GM21786 (cell line): ENCODE data around the gene CRPPA.
"Not testable (repeated sequence)": the region's sequence is repeated elsewhere in the genome, so short reads cannot be mapped to it uniquely, and the experiment has no call there.

Source experiments
- ATAC-seq: cut with Tn5 transposase; IDR thresholded peaks from one replicate; pipeline ENCODE4 v1.9.1; 2021; ENCODE audit not compliant: unreplicated experiment

The CRPPA gene

DNA sequence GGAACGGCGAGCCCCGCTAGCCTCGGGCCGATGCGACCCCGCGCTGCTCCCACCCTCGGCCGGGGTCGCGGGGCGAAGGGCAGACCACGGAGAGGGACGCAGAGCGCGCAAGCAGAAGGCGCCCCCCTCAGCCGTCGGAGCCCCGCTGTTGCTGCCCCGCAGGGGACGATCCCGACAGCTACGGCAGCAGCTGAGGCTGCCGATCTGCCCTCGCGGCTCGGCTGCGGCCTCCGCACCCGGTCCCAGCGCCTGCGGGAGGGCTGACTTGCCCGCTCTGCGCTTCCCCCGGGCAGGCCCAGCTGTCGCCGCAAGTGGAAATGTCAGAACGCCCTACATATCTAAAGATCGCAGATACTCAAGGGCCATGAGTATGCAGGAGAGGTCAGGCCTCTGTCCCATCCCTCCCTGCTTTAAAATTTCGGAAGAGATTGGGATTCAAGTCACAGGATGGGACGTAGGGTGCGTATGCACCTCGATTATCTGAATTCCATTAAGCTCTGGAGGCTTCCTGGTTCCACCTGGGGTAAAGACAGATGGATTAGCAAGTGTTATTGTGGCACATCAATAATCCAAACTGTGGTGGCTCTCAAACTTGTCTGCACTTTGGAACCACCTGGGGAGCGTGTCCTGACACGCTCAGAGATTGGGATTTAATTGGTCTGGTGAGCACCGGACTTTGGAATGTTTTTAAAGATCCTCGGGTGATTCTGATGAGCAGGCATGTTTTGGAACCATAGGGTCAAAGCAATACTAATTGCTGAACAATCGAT, at the start of gene CRPPA:
TSS of gene CRPPA (minus strand) at position 206 of the 770 bp plus-strand sequence. CDS start 216 bp downstream, outside the sequence.
- ATAC-seq = peak; percentile 25

DNA sequence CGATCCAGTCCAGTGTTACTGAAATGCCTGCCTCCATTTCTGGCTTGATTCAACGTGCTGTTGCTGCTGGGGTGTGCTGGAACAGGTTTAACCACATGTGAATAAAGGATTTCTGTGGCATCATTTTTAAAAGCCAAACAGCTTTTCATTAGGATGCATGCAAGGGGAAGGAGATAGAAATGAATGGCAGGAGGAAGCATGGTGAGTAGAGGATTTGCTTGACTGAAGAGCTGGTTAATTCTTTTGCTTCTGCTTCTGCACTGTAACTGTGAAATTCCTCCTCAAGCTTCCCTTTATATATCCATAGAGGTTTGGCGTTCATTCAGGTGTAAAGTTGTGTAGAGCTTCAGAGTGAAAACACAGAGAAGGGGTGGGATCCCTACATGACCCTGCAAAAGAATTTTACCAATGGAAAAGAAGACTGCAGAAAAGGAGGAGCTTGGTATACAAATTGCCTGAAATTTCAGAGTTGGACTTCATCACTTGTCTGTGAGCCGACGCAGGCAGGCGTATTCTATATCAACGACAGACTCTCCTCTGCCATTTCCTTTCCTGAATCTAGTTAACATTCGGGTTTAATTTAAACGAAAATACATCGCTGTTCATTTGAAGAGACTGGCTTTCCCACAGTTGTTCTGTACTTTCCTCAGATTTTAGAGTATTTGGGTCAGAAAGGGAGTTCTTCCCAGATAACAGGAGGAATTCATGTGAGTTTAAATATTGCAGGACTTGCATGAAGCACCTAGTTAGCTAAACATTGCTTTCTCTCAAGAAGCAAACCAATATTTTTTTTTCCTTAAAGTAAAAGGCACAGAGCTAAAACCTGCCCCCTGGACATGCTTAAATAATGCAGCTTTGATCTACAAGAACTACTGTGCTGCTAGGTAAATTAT, 44.4 kb upstream of the CRPPA start, which contains the start of gene SOSTDC1:
TSS of gene SOSTDC1 (minus strand) at position 270 of the 893 bp plus-strand sequence. CDS start at position 200, 70 bp downstream.
- ATAC-seq = no peak

DNA sequence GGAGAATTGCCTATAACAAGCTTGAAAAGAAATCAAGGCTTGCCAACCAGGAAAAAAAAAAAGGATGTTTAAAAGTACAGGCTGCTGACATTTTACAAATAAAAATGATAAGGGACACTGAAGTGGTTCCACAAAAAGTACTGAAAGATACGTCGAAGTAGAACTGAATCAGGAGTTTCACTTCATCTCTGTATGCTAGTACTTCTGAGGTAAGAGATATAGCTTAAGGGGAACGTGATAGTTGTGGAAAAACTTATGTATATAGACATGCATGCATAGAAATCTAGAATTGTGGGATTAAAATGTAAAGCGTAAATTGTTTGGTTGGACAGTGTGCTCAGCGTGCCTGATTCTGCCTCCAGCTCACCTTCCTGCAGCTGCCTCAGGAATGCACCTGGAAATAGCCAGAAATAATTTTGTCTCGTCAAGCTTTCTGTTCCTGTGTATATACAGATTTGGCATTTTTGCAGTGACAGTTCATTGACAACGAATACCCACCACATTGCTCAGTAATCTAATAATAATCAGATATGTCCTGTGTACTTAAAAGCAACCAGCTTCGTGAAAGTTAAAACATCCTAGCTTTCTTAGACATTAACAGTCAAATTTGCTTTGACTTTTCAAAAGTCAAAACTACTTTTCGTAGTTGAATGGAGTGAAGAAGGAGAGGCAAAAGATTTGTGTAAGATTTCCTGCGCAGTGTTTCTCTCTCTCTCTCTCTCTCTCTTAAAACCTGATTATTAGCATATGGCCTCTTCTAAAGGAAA, 42.8 kb upstream of the CRPPA start:
- ATAC-seq = no peak

DNA sequence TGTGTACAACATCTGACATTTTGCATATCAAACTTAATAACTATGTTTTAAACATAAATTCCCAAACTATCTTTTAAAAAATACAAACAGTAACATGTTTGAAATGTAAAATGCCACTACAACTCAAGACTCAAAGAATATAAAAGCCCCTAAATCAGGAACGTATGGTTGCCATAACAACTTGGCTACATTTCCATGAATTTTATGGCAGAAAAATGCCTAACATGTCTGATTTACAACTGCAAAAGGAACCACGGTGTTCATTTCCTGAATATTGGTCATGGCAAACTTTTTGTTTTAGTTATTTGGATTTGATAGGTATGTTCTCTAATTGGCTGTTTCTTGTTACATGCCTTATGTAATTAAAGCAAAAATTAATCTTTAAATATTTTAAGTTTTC, 42.2 kb upstream of the CRPPA start:
- ATAC-seq = no peak

DNA sequence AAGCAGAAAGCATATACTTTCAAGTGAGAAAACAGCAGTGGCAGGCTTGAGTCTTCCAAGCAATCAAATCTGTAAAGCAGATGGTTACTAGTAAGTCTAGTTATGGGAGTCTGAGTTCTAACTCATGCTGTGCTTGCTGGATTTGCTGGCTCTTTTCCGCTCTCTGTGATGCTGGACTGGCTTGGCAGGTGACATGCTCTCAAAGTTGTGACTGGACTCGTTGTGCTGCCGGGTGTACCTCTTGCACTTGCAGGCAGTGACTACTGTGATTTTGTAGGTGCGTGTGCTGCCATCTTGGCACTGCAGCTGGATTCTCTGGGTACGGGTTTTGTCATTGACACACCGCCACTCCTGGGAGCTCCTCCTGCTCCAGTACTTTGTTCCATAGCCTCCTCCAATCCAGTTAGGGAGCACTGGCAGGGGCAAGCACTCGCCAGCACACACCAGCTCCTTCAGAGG, 41.1 kb upstream of the CRPPA start:
- ATAC-seq = no peak

DNA sequence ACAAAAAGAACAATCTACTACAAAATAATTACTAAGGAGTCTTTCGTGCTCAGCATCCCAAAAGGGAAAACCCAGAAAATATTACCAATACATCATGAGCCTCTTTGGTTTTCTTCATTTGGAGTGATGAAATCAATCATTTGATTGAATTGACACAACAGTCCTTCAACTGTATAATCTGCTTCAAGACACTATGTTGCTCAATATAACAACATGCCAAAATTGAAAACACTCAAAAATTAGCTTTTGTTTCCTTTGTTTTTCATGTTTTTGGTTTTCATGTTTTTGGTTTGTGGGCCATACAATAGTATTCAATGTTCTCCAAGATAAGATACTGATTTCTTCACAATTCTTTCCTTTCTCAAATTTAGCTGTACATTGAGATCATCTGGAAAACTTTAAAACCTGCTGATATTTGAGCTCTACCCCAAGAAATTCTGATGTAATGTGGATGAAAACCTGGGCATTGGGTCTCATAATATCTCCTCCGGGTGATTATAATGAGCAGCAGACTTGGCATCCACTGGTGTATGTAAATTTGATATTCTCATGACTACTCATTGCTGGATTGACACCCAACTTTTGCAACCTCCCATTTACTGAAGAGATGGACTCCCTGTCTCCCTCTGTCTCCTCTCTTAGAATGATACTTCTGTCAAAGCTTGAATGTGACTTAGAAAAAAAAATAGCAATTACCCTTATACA, 39.6 kb upstream of the CRPPA start:
- no peak for ATAC-seq

DNA sequence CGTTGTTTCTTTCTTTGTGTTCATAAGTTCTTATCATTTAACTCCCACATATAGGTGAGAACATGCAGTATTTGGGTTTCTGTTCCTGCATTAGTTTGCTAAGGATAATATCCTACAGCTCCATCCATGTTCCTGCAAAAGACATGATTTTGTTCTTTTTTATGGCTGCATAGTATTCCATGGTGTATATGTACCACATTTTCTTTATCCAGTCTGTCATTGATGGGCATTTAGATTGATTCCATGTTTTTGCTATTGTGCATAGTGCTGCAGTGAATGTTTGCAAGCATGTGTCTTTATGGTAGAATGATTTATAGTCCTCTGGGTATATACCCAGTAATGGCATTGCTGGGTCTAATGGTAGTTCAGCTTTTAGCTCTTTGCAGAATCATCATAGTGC, 35.0 kb upstream of the CRPPA start:
- ATAC-seq = not testable (repeated sequence)

DNA sequence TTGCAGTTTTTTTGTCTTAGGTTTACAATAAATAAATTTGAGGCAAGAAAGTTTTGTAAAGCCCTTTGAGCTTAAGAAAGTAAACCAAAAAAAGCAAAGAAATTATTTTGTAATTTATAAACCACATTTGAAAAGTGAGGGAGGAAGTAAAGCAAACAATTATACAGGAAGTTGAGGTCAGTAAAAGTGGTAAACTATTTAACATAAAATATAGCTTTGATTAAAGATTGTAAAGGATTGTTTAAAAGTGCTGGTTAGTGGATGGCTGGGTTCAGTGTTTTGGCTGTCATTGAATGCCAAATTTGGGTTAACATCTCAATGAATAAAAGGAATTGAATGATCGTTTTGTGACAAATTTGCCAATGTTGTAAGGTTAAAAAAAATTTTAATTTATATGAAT, 34.3 kb upstream of the CRPPA start:
- ATAC-seq = no peak

DNA sequence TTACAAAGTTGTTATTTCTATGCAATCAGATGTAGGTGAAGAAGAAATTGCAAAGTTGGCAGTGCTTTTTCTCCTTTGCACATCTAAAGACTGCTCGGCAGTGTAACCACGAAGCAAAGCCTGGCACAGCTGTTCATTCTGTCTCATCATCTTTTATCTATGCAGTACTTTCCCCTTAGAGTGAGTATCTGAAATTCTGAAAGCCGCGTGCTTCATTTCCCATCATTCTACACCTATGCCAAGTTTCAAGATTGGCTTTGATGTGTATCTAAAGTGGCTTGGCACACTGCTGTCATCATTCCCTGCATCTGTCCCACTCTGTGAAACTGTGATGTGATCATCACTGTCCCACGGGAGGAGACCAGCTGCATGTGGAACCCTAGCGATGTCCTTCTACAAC, 29.0 kb upstream of the CRPPA start:
- no peak for ATAC-seq

DNA sequence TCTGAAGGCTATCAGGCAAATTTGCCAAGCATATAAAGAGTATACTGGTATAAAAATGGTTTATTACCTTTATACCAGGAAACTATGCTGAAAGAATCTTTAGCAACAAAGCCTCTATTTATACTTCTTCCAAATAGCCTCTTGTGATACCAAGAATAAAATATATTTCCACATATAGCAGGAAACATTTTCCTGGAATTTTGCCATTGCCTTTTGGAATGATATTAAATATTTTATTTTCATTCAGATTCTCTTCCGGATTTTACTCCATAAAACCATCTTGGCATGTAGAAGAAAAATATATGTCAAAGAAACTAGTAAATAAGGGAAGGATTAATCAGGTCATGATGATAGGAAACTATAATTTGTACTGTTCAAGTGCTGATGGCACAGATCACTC, 26.5 kb upstream of the CRPPA start:
- no peak for ATAC-seq

DNA sequence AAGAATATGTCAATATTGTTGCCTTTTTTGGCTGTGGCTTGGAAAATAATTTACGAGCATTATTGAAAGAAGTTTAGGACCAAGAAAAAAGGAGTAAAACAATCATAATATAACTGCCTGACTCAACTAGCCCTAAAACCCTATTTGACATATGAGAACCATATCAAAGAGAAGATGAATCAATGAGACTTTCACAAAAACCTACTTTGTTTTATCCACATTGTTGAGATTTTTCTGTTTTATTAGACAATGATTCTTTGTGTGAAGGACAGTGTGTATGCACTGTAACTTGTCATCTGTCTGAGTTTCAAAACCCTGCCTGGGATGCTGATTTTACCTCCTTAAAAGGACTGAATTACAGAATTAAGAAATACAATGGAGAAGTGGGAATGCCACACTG, 25.2 kb upstream of the CRPPA start:
- ATAC-seq = no peak

DNA sequence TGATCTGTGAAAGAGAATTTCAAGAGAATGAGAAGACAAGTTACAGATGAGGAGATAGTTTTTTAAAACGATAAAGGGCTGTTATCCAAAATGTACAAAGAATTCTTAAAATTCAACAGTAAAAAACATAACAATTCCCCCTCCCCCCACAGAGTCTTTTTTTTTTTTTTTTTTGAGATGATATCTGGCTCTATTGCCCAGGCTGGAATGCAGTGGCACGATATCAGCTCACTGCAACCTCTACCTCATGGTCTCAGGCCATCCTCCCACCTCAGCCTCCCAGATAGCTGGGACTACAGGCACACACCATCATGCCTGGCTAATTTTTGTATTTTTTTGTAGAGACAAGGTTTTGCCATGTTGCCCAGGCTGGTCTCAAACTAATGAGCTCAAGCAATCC, 22.5 kb upstream of the CRPPA start:
- ATAC-seq = not testable (repeated sequence)

DNA sequence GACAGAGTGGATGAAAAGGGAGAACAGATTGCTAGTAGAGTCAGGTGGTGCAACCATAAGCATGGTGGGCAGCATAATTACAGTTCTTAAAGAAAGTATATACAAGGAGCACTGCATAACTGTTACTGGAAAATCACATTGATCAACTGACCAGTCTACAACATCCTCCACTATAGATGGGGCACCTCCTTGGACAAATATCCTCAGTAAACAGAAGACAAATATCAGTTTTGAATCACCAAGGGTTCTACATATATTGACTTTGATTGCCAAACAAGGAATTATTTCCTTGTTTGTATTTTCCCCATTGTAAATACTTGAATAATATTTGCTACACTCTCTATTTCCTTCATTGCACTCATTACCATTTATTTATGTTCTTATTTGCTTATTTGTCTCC, 17.6 kb upstream of the CRPPA start:
- no peak for ATAC-seq

DNA sequence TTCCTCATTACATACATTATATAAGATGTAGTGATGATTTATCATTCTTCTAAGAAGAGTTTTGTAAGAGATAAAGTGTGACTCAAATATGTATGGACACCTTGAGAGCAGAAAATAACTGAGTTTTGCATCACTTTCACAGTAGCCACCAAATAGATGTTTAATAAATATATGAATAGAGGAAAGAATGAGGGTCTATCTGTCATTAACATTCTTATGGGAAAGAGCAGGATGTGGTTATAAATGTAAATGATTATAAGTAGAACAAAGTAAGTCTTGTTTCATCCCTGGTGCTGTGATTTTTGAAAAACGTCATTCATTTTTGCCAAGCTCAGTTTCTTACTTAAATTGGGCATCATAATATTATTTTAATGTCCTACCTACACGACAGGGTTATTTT, 15.0 kb upstream of the CRPPA start:
- no peak for ATAC-seq

DNA sequence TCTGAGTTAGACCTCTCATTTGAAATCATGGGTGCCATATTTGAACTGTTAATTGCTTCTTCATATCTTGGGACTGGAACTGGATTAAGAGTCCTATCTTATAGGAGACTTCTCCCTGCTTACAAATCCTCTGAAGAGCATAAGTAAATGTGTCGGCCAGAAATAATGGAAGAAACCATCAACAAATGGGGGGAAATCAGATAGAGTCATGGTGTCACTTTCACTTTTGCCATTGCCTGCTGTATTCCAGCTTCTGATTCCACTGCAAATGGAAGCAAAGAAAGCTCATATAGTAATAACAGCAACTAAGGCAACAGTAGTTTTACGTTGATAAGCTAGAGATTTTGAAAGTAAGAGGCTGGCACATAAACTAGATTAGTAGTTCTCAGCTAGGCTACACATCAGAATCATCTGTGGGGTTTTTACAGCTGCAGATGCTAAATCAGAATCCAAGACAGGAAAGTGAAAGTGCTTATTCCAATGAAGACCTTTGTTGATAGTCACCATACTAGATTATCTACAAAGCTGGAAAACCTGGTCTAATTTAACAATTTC, 12.3 kb upstream of the CRPPA start:
- no peak for ATAC-seq

DNA sequence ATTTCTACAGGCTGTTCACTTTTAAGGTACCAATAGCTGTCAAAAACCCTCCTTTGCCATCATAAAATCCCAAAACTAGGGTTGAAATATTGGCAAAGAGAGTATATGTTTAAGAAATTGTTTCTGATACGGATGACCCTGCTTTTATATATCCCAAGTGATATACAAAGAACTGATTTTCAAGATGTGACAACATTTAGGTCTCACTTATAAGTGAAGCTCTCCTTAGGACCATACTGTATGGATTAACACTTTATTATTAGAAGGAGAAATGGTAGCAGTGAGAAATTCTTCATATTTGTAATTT, 11.0 kb upstream of the CRPPA start:
- no peak for ATAC-seq

DNA sequence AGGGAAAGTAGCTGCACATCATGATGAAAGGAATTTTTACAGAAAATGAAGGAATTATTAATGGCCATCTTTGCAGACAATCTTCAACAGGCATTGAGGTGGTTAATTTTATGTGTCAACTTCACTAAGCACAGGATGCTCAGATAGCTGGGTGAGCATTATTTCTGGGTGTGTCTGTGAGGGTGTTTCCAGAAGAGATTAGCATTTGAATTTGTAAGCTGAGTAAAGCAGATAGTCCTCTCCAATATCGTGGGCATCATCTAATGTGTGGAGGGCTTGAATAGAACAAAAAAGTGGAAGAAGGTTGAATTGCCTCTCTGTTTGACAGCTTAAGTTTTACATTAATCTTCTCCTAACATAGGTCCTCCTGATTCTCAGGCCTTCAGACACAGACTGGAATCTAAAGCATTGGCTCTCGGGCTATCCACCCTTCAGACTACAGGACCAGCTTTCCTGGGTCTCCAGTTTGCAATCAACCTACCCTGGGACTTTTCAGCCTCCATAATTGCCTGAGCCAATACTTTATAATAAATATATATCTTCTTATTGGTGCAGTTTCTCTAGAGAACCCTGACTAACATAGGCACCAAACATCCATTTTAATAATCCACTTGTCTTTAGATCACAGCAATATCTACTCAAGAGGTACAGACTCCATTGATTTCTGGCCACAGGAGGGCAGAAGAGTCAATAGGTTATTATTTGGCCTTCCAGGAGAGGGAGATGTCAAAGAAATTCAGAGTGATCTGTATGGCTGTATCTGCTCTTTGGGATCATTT, 10.5 kb upstream of the CRPPA start:
- ATAC-seq = peak; percentile 62

DNA sequence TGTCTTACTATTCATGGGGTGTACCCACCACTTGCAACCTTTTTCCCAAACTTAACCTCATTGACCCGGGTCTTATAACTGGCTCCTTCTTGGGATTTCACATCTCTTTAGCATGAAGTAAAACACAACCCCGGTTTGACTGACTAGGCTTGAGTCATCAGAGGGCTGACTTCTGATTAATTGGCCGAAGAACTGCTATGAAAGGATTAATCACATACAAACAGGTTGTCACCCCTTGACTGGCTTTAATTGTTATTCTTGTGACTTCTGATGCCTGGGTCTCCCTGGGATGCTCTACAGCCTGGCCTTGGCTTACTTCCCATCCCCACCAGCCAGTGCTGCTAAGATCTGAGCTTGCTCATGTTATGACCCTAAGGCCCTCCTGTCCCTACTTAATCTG, 8.8 kb upstream of the CRPPA start:
- no peak for ATAC-seq

DNA sequence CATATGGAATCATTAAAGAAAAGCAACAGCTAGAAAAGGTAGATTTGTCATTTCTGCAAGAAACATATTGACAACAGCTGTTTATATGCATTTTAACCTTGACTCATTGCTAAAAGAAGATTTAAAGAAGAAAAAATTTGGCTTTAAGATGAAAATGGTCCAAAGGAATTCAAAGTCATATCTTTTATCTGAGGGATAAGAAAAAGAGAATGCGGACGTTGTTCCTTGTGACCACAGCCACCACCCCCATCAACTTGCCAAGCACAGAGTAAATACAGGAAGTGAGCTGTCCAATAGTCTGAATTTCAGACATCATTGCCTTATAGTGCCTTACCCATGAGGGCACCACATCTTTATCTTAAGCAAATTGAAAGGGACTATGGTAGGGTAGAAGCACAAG, 7.3 kb upstream of the CRPPA start:
- ATAC-seq = no peak

DNA sequence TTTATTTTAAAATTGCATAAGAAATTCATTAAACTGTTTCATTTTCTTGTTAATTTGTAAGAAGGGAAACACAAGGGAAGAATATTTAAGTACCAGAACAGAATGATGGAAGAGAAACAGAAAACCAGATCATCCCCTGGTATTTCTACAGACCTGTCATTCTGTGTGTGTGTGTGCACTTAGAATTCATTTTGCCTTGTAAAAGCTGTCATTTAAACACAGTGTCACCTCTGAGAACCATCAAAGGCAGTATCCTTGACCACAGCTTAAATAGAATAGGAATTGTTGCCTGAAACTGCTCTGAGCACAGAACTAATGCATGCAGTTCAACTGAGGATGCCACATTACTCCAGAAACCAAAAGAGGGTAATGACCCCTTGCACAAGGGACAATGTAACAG, 6.8 kb upstream of the CRPPA start:
- no peak for ATAC-seq
